ENCODE results near the gene SCGN. TPM values are rescaled to one million over a fixed set of nuclear protein-coding genes. Genes with fewer than 3 reads are reported as not detected.

SCGN gene
- total and polyA plus RNA-seq, 5 experiments from 2014 or later = not detected

DNA sequence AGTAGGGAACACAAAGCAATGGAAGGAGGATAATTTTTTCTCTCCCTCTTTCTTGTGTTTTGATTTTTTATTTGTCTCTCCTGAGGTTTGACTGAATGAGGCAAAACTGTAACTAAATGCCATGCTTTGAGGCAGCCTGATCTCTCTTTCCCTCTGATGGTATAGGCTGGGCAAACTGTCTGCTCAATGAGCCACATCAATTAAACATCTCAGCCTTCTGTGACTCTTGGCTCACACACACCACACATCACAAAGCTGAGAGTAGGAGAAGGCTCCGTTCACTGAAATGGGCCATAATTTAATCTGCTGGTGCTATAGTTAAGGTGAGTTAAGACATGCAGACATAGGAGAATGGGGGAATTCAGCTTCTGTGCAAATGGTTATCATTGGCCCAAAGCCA lies 28.1 kb upstream of the SCGN start:
- Mint-ChIP-seq H3K4me3 (no peak overlapping the region), H3K27ac (no peak overlapping the region)

DNA sequence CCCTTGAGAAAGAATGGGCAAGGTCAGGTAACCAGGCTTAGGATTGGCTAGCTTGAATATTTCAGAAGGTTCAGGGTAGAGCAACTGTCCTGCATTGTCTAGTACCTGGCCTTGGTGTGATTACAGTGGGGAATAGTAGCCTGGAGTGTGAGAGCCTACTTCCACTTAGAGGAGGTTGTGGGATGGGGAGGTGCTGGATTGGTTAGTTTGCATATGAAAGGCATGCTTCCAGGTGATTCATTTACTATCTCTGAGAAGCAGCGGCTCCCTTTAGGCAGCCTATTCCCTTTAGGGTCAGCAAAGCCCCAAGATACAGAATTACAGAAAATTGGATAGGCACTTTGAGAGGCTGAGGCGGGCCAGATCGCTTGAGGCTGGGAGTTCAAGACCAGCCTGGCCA lies 25.0 kb upstream of the SCGN start:
- H3K4me3 Mint-ChIP-seq = no peak overlapping the region
- H3K36me3 Mint-ChIP-seq = no peaks in the 10 kb centered on the region
- ATAC-seq (no peak), DNase-seq (no peak)
- H3K27me3 Mint-ChIP-seq = peaks cover 6 to 49% (median 16%) of the 10 kb centered on the region in 5 donors
- no peak overlapping the region for H3K27ac Mint-ChIP-seq
- peaks cover 0 to 1% (median 0%) of the 10 kb centered on the region in 9 donors for H3K9me3 Mint-ChIP-seq
- peaks cover 0 to 3% (median 1%) of the 10 kb centered on the region in 4 donors for H3K4me1 Mint-ChIP-seq
- POLR2A ChIA-PET = no interaction called here

More for the DNA sequence above, 28.1 kb upstream of the SCGN start:
- H3K27me3 Mint-ChIP-seq = peaks cover 0 to 18% (median 2%) of the 10 kb centered on the region in 5 donors
- peaks cover 0 to 4% (median 1%) of the 10 kb centered on the region in 4 donors for H3K4me1 Mint-ChIP-seq
- DNase-seq (no peak), ATAC-seq (peak; percentile 39 to 60)
- H3K9me3 Mint-ChIP-seq = no peaks in the 10 kb centered on the region
- peaks cover 0 to 13% (median 4%) of the 10 kb centered on the region in 3 donors for H3K36me3 Mint-ChIP-seq
- POLR2A ChIA-PET = no interaction called here

DNA sequence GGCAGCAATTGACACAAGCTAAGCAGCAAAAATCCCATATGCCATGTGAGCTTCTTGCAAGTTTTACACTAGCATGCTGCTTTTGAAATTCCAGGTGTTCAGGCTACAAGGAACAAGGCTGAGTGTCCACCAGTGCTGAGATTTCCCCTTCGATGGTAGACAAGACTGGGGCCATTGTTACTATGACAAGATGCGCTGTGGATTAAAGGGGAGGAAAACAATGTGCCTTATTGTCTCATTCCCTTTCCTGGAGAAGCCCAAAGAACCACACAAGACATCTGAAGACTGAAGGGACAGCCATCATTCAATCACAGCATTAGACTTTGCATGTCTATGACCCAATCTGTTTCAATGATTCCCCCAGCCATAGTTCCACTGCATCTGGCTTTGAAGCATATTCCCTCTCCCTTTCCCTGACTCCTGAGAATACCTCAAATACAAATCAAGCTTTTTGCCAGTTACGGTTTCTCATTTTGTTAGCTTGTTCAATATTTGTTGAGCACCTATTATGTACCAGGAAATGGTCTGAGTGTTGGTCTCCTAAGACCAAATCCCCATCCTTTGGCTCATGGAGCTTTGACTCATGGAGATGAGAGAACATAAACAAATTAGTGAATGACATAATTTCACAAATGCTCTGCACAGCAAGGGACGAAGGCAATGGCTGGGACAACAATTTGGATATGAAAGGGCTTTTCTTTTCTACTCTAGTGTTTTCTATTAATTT lies 23.4 kb upstream of the SCGN start:
- no peaks in the 10 kb centered on the region for H3K36me3 Mint-ChIP-seq
- no peak overlapping the region for H3K4me3 Mint-ChIP-seq
- H3K4me1 Mint-ChIP-seq = peaks cover 0 to 3% (median 1%) of the 10 kb centered on the region in 4 donors
- no peak overlapping the region for H3K27ac Mint-ChIP-seq
- peaks cover 0 to 2% (median 0%) of the 10 kb centered on the region in 9 donors for H3K9me3 Mint-ChIP-seq
- POLR2A ChIA-PET = no interaction called here
- ATAC-seq (no peak), DNase-seq (no peak)
- H3K27me3 Mint-ChIP-seq = peaks cover 12 to 60% (median 18%) of the 10 kb centered on the region in 5 donors

DNA sequence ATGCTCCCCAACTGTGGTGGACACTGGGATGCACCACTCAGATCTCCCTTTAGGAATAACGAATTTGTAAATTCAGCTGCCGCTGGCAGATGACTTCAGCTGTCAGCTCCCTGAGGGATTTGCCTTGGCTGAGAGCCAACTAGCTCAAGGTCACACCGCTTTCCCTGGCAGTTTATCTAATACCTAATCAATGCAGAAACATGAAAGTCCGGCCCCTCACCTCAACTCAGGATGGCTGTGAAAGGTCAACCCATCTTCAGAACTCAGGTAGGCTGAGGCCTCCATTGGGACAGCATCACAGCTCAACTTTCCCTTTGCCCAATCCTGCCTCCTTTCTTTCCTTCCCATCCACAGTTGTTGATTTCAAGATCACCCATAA lies 22.8 kb upstream of the SCGN start:
- ATAC-seq (no peak), DNase-seq (no peak)
- H3K36me3 Mint-ChIP-seq = no peaks in the 10 kb centered on the region
- no peak overlapping the region for H3K4me3 Mint-ChIP-seq
- peaks cover 14 to 60% (median 21%) of the 10 kb centered on the region in 5 donors for H3K27me3 Mint-ChIP-seq
- H3K9me3 Mint-ChIP-seq = peaks cover 0 to 2% (median 0%) of the 10 kb centered on the region in 9 donors
- no peak overlapping the region for H3K27ac Mint-ChIP-seq
- H3K4me1 Mint-ChIP-seq = peaks cover 0 to 2% (median 0%) of the 10 kb centered on the region in 4 donors
- POLR2A ChIA-PET = no interaction called here

DNA sequence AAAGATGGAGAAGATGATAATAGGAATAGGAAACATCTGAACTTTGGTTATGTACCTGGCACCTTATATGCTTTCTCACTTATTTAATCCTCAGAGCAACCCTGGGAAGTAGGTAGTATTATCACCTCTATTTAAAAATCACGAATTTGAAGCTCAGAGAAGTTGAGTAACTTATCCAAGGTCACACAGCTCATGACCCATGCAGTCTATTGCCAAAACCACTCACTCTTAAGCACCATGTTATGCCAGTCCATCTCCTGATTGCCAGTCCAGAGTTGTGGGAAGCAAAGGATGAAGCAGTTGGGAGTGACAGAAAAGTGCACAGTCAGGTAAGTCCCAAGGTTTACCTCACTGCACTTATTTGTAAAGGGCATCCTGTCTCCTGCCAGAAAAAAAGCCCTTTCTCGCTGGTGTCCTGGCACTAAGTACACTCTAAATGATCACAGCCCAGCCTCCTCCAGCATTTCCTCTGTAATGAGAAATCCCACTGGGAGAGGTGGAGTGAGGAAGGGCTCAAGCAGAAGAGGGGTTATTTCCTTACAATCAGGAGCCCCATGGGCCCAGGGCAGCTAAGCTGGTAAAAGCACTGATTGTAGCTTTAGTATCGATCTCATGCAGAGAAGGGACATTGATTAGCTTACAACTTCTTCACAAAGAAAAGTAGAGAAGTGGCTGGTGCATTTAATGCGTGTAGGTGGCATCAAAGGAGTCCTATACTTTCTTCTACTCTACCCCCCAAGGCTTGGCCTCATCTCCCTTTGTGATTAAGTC lies 21.3 kb upstream of the SCGN start:
- H3K9me3 Mint-ChIP-seq = peaks cover 0 to 4% (median 0%) of the 10 kb centered on the region in 9 donors
- DNase-seq (no peak), ATAC-seq (no peak)
- H3K27me3 Mint-ChIP-seq = peaks cover 20 to 67% (median 24%) of the 10 kb centered on the region in 5 donors
- POLR2A ChIA-PET = no interaction called here
- no peaks in the 10 kb centered on the region for H3K36me3 Mint-ChIP-seq
- no peak overlapping the region for H3K4me3 Mint-ChIP-seq
- no peak overlapping the region for H3K27ac Mint-ChIP-seq
- no peaks in the 10 kb centered on the region for H3K4me1 Mint-ChIP-seq

DNA sequence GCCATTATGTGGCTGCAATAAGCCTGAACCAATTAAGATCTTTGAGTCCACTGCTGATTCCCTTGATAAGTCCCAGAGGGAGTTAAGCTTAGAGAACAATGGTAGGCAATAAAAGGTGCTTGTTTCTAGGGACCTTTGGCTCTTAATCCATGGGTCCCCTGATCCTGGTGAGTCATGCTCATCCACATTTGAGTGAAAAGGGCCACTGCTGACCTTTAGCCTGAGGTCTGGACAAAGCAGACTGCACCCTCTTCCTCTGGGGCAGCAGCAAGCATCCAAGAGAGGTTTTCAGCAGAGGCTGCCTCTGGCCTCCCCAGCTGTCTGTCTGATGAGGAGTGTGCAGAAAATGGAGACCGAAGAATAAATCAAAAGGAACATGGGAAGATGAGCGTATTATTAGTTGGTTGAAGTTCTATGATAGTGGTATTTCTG lies 16.1 kb upstream of the SCGN start:
- H3K27ac Mint-ChIP-seq = no peak overlapping the region
- POLR2A ChIA-PET = no interaction called here
- no peak for ATAC-seq

DNA sequence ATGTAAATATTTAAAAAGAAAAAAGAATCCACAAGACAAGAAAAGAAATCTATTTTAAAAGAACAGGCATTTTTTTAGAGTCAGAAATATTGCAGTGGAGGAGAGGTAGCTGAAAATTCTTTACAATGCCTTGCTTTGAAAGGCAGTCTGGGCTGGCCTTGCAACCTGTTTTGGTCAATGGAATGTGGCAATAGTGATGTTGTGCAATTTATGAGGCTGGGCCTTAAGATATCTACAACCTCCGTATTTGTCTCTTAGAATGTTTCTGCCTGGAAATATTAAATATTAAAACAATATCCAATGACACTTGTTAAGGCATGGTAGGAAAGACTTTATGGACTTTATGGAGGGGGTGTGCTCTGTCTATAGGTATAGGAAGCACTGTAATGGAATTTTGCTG lies 14.8 kb upstream of the SCGN start:
- Mint-ChIP-seq H3K4me3 (no peak overlapping the region), H3K4me1 (no peaks in the 10 kb centered on the region), H3K27me3 (peaks cover 22 to 50% (median 30%) of the 10 kb centered on the region in 5 donors), H3K9me3 (peaks cover 0 to 14% (median 0%) of the 10 kb centered on the region in 9 donors), H3K27ac (no peak overlapping the region), H3K36me3 (peaks cover 0 to 8% (median 0%) of the 10 kb centered on the region in 3 donors)
- POLR2A ChIA-PET = no interaction called here
- no peak for DNase-seq
- no peak for ATAC-seq

More for the DNA sequence above, 16.1 kb upstream of the SCGN start:
- peaks cover 24 to 49% (median 27%) of the 10 kb centered on the region in 5 donors for H3K27me3 Mint-ChIP-seq
- no peaks in the 10 kb centered on the region for H3K4me1 Mint-ChIP-seq
- no peak for DNase-seq
- H3K4me3 Mint-ChIP-seq = no peak overlapping the region
- no peaks in the 10 kb centered on the region for H3K36me3 Mint-ChIP-seq
- H3K9me3 Mint-ChIP-seq = peaks cover 0 to 5% (median 0%) of the 10 kb centered on the region in 9 donors

DNA sequence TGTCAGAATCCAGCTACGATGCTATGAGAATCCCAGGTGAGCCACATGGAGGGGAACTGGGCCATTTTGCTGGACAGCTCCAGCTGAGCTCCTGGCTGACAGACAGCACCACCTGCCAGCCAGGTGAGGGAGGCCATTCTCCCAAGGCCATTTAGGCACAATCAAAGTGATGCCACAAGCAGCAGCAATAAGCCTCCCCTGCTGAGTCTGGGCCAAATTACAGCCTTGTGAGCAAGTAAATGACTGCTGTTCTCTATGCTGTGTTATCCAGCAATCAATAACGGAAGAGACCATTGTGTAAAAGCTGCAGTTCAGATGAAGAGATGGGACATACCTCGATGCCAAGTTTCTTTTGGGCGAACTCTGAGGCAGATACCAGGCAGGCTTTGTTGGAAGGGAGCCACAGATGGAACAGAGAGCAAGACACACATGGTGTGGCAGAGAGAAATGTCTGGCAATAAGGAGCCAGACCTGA lies 14.0 kb upstream of the SCGN start:
- H3K9me3 Mint-ChIP-seq = peaks cover 0 to 14% (median 0%) of the 10 kb centered on the region in 9 donors
- H3K36me3 Mint-ChIP-seq = peaks cover 0 to 8% (median 0%) of the 10 kb centered on the region in 3 donors
- H3K27me3 Mint-ChIP-seq = peaks cover 21 to 52% (median 36%) of the 10 kb centered on the region in 5 donors
- POLR2A ChIA-PET = no interaction called here
- H3K4me1 Mint-ChIP-seq = no peaks in the 10 kb centered on the region
- no peak overlapping the region for H3K27ac Mint-ChIP-seq
- DNase-seq (no peak), ATAC-seq (no peak)
- no peak overlapping the region for H3K4me3 Mint-ChIP-seq

DNA sequence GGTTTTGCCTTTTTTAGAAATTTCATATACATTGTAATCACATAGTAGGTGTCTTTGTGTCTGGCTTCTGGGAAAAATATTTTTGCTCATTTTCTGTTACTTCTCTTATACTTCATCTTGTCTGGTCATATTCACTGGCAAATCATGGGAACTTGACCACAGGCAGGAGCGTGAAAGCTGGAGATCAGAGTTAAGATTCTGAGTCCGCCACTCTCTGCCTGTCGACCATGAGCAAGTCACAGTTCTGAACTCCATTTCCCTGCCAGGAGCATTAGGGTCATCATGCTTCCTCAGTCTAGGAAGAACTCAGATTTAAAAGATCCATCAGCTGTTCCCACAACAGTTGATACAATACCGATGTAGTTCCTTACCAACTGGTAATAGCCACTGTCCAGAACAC lies 12.4 kb upstream of the SCGN start:
- no peak overlapping the region for H3K4me3 Mint-ChIP-seq
- H3K4me1 Mint-ChIP-seq = no peaks in the 10 kb centered on the region
- ATAC-seq (no peak), DNase-seq (no peak)
- H3K27me3 Mint-ChIP-seq = peaks cover 16 to 65% (median 46%) of the 10 kb centered on the region in 5 donors
- peaks cover 0 to 14% (median 0%) of the 10 kb centered on the region in 9 donors for H3K9me3 Mint-ChIP-seq
- H3K27ac Mint-ChIP-seq = no peak overlapping the region
- H3K36me3 Mint-ChIP-seq = peaks cover 0 to 8% (median 0%) of the 10 kb centered on the region in 3 donors
- POLR2A ChIA-PET = no interaction called here

DNA sequence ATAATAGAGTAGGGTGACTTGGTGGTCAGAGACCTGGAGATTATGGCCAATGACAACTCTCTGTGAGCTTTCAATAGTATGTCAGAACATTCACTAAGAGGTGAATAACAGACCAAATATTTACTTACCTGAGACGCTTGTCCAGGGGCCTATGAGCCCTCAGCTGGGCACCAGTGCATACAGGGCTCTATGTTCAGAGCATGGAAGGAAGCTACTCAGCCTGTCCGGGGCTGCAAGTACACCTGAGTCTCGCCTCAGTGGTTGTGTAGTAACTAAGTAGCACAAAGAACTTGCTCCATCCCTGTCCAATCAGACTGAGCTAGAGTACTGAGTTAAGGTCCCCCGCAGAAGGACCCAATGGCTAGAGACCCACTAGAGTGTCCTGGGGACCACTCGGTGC lies 11.6 kb upstream of the SCGN start:
- Mint-ChIP-seq H3K27ac (no peak overlapping the region), H3K36me3 (peaks cover 0 to 8% (median 0%) of the 10 kb centered on the region in 3 donors), H3K4me1 (no peaks in the 10 kb centered on the region), H3K9me3 (peaks cover 0 to 14% (median 0%) of the 10 kb centered on the region in 9 donors), H3K4me3 (no peak overlapping the region), H3K27me3 (peaks cover 14 to 67% (median 47%) of the 10 kb centered on the region in 5 donors)
- POLR2A ChIA-PET = no interaction called here
- DNase-seq = no peak
- no peak for ATAC-seq

DNA sequence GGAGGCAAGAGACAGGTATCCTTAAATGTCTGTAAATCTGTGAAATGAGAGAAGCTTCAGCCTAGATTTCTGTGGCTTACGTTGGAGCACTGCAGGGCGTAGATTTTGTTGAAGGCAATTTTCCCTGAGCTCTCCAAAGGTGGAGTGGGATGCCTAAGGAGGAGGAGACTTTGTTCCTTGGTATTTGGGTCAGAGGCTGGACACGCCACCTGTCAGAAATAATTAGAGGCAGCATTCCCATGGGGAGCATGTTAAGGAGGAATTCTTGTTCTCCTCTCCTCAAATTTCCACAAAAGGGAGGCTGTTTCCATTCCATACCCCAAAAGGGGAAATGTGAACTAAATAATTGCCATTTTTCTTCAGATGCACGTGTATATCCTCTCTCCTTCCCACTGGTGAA lies 11.1 kb upstream of the SCGN start:
- DNase-seq = no peak
- no peak for ATAC-seq
- POLR2A ChIA-PET = no interaction called here
- Mint-ChIP-seq H3K27me3 (peaks cover 13 to 67% (median 49%) of the 10 kb centered on the region in 5 donors), H3K4me1 (no peaks in the 10 kb centered on the region), H3K36me3 (peaks cover 0 to 8% (median 0%) of the 10 kb centered on the region in 3 donors), H3K9me3 (peaks cover 0 to 14% (median 0%) of the 10 kb centered on the region in 9 donors), H3K4me3 (no peak overlapping the region), H3K27ac (no peak overlapping the region)

DNA sequence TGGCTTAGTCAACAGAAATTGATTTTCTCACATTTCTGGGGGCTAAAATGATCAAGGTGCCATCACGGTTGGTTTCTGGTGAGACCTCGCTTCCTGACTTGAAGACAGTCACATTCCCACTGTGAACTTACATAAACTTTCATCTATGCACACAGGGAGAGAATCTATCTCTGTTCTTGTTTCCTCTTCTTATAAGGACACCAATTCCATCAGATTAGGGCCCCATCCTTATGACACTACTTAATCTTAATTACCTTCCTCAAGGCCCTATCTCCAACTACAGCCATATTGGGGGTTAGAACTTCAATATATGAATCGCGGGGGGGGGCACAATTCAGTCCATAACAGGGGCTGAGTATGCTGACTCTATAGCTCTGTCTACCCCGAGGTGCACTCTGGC lies 10.6 kb upstream of the SCGN start:
- POLR2A ChIA-PET = no interaction called here
- ATAC-seq = no peak
- H3K27ac Mint-ChIP-seq = no peak overlapping the region

More for the DNA sequence above, 10.6 kb upstream of the SCGN start:
- Mint-ChIP-seq H3K36me3 (peaks cover 0 to 8% (median 0%) of the 10 kb centered on the region in 3 donors), H3K4me3 (no peak overlapping the region), H3K27me3 (peaks cover 13 to 70% (median 50%) of the 10 kb centered on the region in 5 donors), H3K4me1 (no peaks in the 10 kb centered on the region), H3K9me3 (peaks cover 0 to 14% (median 0%) of the 10 kb centered on the region in 9 donors)
- DNase-seq = no peak

Measured in naive thymus-derived CD8-positive, alpha-beta T cell (primary cell).